Measurements from ENCODE around the gene GMPR2. TPM values are rescaled to one million over a fixed set of nuclear protein-coding genes. Genes with fewer than 3 reads are reported as not detected.

GMPR2 gene
- total and polyA plus RNA-seq, 2 of the 13 experiments (the other 11 are each of a cell fraction or from before 2014, with no cell fraction given) = 210 to 273 TPM

DNA sequence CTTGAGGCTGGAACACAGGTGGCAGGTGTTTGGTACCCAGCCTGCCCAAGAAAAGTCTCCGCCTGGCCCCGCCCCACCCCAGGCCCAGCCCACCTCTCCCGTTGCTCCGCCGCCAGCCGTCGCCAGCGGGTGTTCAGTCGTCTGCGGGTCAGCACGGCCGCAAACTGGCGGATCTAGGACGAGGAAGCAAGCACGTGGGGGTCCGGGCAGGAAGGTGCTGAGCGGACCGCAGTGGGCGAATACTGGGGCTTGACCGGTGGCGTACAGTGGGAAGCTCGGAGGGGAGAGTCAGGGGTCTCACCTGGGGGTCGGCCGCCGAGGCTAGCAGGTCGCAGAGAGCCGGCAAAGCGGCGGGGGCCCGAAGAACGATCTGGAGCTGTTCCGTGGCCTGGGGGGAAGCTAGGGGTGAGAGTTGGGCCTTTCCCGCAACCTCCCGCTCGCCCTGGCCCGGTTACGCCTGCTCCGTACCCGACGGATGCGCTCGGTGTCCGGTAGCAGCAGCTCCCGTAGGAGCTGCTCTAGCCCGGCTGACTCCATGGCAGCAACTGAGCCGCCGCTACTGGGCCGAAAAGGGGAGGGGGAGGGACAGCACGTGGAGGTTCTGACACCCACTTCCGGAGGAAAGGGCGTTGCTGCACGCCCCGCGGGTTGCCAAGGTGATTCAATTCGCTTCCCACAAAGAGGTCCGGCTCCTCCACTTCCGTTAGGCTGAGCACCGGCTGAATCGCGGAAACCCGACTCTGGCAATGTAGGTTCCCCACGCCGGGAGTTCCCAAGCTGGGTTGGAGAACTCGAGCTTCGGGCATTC lies 44.3 kb upstream of the GMPR2 start, which contains the start of gene IPO4 (continued):
- TF ChIP-seq, protein P1, sequence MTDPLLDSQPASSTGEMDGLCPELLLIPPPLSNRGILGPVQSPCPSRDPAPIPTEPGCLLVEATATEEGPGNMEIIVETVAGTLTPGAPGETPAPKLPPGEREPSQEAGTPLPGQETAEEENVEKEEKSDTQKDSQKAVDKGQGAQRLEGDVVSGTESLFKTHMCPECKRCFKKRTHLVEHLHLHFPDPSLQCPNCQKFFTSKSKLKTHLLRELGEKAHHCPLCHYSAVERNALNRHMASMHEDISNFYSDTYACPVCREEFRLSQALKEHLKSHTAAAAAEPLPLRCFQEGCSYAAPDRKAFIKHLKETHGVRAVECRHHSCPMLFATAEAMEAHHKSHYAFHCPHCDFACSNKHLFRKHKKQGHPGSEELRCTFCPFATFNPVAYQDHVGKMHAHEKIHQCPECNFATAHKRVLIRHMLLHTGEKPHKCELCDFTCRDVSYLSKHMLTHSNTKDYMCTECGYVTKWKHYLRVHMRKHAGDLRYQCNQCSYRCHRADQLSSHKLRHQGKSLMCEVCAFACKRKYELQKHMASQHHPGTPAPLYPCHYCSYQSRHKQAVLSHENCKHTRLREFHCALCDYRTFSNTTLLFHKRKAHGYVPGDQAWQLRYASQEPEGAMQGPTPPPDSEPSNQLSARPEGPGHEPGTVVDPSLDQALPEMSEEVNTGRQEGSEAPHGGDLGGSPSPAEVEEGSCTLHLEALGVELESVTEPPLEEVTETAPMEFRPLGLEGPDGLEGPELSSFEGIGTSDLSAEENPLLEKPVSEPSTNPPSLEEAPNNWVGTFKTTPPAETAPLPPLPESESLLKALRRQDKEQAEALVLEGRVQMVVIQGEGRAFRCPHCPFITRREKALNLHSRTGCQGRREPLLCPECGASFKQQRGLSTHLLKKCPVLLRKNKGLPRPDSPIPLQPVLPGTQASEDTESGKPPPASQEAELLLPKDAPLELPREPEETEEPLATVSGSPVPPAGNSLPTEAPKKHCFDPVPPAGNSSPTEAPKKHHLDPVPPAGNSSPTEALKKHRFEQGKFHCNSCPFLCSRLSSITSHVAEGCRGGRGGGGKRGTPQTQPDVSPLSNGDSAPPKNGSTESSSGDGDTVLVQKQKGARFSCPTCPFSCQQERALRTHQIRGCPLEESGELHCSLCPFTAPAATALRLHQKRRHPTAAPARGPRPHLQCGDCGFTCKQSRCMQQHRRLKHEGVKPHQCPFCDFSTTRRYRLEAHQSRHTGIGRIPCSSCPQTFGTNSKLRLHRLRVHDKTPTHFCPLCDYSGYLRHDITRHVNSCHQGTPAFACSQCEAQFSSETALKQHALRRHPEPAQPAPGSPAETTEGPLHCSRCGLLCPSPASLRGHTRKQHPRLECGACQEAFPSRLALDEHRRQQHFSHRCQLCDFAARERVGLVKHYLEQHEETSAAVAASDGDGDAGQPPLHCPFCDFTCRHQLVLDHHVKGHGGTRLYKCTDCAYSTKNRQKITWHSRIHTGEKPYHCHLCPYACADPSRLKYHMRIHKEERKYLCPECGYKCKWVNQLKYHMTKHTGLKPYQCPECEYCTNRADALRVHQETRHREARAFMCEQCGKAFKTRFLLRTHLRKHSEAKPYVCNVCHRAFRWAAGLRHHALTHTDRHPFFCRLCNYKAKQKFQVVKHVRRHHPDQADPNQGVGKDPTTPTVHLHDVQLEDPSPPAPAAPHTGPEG (CRISPR knock-in tag; IDR thresholded peaks at IDR 0.05) = peak; percentile 92
- TF ChIP-seq THAP11 (CRISPR knock-in tag; IDR thresholded peaks at IDR 0.05) (peak; percentile 98), ZNF296 (CRISPR knock-in tag; conservative IDR thresholded peaks at IDR 0.05) (no peak), ZNF136 (CRISPR knock-in tag; IDR thresholded peaks at IDR 0.05; ENCODE audit: low read depth) (peak; percentile 99), ZNF335 (CRISPR knock-in tag; IDR thresholded peaks at IDR 0.05) (peak; percentile 99), KDM5B (CRISPR knock-in tag; IDR thresholded peaks at IDR 0.05; ENCODE audit: borderline replicate concordance) (peak; percentile 100), NKX3-1 (CRISPR knock-in tag; IDR thresholded peaks at IDR 0.05) (peak; percentile 94), ZBTB7A (CRISPR knock-in tag; IDR thresholded peaks at IDR 0.05) (peak; percentile 83; the same call in 1 of the 2 replicates), ZNF607 (CRISPR knock-in tag; IDR thresholded peaks at IDR 0.05; ENCODE audit: borderline replicate concordance) (peak; percentile 91), NFKBIZ (CRISPR knock-in tag; IDR thresholded peaks at IDR 0.05) (no peak; the same call in none of the 2 replicates), SIN3A (IDR thresholded peaks at IDR 0.05; ENCODE audit: borderline replicate concordance, low read depth, low read length) (peak; percentile 100), CHCHD3 (CRISPR knock-in tag; IDR thresholded peaks at IDR 0.05) (peak; percentile 94)
- TF ChIP-seq, protein P2, sequence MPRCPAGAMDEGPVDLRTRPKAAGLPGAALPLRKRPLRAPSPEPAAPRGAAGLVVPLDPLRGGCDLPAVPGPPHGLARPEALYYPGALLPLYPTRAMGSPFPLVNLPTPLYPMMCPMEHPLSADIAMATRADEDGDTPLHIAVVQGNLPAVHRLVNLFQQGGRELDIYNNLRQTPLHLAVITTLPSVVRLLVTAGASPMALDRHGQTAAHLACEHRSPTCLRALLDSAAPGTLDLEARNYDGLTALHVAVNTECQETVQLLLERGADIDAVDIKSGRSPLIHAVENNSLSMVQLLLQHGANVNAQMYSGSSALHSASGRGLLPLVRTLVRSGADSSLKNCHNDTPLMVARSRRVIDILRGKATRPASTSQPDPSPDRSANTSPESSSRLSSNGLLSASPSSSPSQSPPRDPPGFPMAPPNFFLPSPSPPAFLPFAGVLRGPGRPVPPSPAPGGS (CRISPR knock-in tag; IDR thresholded peaks at IDR 0.05) = peak; percentile 99
- TF ChIP-seq, protein P3, sequence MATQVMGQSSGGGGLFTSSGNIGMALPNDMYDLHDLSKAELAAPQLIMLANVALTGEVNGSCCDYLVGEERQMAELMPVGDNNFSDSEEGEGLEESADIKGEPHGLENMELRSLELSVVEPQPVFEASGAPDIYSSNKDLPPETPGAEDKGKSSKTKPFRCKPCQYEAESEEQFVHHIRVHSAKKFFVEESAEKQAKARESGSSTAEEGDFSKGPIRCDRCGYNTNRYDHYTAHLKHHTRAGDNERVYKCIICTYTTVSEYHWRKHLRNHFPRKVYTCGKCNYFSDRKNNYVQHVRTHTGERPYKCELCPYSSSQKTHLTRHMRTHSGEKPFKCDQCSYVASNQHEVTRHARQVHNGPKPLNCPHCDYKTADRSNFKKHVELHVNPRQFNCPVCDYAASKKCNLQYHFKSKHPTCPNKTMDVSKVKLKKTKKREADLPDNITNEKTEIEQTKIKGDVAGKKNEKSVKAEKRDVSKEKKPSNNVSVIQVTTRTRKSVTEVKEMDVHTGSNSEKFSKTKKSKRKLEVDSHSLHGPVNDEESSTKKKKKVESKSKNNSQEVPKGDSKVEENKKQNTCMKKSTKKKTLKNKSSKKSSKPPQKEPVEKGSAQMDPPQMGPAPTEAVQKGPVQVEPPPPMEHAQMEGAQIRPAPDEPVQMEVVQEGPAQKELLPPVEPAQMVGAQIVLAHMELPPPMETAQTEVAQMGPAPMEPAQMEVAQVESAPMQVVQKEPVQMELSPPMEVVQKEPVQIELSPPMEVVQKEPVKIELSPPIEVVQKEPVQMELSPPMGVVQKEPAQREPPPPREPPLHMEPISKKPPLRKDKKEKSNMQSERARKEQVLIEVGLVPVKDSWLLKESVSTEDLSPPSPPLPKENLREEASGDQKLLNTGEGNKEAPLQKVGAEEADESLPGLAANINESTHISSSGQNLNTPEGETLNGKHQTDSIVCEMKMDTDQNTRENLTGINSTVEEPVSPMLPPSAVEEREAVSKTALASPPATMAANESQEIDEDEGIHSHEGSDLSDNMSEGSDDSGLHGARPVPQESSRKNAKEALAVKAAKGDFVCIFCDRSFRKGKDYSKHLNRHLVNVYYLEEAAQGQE (IDR thresholded peaks at IDR 0.05; ENCODE audit: borderline replicate concordance in 1 of 2, low read depth in 1 of 2, low read length in 2 of 2) = peak in 1 of 2 experiments; percentile 78; a peak in 2 of 4 replicates
- TF ChIP-seq, protein P4, sequence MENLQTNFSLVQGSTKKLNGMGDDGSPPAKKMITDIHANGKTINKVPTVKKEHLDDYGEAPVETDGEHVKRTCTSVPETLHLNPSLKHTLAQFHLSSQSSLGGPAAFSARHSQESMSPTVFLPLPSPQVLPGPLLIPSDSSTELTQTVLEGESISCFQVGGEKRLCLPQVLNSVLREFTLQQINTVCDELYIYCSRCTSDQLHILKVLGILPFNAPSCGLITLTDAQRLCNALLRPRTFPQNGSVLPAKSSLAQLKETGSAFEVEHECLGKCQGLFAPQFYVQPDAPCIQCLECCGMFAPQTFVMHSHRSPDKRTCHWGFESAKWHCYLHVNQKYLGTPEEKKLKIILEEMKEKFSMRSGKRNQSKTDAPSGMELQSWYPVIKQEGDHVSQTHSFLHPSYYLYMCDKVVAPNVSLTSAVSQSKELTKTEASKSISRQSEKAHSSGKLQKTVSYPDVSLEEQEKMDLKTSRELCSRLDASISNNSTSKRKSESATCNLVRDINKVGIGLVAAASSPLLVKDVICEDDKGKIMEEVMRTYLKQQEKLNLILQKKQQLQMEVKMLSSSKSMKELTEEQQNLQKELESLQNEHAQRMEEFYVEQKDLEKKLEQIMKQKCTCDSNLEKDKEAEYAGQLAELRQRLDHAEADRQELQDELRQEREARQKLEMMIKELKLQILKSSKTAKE (CRISPR knock-in tag; IDR thresholded peaks at IDR 0.05; ENCODE audit: borderline replicate concordance) = no peak
